GM18526 (cell line): ENCODE results near the gene TTC4.

Experiments
- POLR2A ChIP-seq: IDR thresholded peaks from 3 replicates; pipeline ENCODE4 v1.6.1; 2011; ENCODE audit not compliant: insufficient read length; ENCODE audit errors: extremely low read depth

TTC4 gene

GRCh38 chr1:54782156-54782555 is 66.5 kb downstream of the TTC4 start:
- no peak for TF ChIP-seq POLR2A

DNA sequence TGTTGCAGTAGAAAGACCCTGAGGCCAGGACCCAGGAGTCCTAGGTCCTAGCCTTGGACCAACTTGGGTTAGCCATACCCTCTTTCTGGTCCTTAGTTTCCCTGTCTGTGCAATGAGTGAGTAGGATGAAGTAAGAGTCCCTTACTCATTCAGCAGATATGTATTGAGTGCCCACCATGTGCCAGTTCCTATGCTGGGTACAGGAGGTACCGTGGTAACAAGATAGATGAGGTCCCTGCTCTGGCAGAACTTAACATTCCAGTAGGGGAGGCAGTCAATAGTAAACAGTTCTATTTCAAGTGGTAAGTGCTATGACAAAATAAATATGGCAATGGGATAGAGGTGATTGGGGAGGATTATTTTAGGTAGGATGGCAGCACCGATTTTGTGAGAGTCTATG is 66.9 kb downstream of the TTC4 start:
- no peak for TF ChIP-seq POLR2A

DNA sequence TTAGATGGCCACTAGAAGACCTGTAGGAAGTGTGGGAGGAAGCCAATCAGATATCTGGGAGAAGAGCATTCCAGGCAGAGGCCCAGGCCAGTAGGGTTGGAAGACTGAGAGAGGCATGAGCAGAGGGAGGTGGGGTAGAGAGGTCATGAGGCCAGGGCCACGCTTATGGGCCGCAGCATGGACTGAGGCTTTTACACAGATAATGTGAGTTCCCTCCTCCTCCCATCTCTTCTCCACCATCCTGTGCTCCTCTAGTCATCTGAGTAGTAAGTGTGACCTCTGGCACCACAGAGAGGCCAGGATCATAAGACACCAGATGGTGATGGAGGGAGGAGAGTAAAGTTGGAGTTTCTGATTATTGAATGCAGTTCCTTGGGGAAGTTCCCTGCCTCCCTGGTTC is 68.4 kb downstream of the TTC4 start:
- no peak for TF ChIP-seq POLR2A

DNA sequence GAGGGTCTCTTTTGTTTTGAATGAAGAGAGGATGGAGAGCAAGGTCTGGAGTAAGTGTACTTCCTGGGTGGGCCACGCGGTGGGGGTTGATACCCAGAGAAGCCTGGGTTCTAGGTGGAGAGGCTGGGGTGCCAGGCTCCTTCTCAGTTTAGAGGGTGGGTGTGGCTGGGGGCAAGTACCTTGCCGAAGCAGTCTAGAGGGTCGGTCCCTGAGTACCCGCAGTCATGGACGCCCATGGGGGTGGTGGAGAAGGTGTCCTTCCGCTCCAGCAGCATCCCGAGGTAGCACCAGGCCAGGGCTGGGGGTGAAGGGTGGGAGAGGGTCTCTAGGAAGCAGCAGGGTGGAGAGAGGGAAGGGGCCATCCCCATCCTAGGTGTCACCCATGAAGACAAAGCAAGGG is 71.1 kb downstream of the TTC4 start:
- no peak for TF ChIP-seq POLR2A

DNA sequence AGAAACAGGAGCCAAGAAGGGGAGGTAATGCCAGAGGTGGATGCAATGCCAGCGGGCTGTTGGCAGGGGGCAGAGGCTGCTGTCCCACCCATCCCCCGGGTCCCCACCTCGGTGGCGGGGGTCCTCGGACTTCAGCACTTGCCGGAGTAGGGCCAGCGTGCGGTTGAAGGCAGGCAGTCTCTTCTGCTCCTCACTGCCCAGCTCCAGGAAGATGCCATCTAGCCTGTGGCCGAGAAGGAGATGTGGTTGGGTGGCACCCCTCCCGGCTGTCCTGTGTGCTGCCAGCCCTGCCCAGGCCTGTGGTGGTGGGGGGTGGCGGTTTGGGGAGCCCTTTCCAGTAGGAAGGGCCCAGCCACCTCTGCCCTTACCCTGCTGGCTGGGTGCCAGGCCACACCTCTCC is 71.9 kb downstream of the TTC4 start:
- no peak for TF ChIP-seq POLR2A

- TF ChIP-seq POLR2A: no peak
These were observed 72.8 kb downstream of the TTC4 start for GRCh38 chr1:54788459-54788858.

- TF ChIP-seq POLR2A: no peak
These were observed 76.3 kb downstream of the TTC4 start for GRCh38 chr1:54791880-54792522.
